HG02678 (cell line): ENCODE results near the gene FAM163A.
"Not testable (repeated sequence)": the region's sequence is repeated elsewhere in the genome, so short reads cannot be mapped to it uniquely, and the experiment has no call there.

ENCODE experiments used
- ATAC-seq: cut with Tn5 transposase; IDR thresholded peaks from one replicate; pipeline ENCODE4 v1.9.1; 2021; ENCODE audit warnings: mild to moderate bottlenecking, moderate library complexity; ENCODE audit not compliant: unreplicated experiment

Gene FAM163A

GRCh38 chr1:179831852-179832699, 89.0 kb downstream of the FAM163A start:
- ATAC-seq = no peak

- ATAC-seq = not testable (repeated sequence)
Observed at GRCh38 chr1:179836686-179837445, 93.8 kb downstream of the FAM163A start.

GRCh38 chr1:179840107-179840506, 97.0 kb downstream of the FAM163A start:
- no peak for ATAC-seq

GRCh38 chr1:179848233-179848632, 105.1 kb downstream of the FAM163A start:
- ATAC-seq = no peak

- no peak for ATAC-seq
Observed at GRCh38 chr1:179853102-179853501, 110.0 kb downstream of the FAM163A start.

GRCh38 chr1:179855831-179856230, 112.7 kb downstream of the FAM163A start:
- not testable (repeated sequence) for ATAC-seq

- ATAC-seq = no peak
Observed at GRCh38 chr1:179856296-179856695, 113.2 kb downstream of the FAM163A start.

GRCh38 chr1:179857009-179857408, 113.9 kb downstream of the FAM163A start:
- ATAC-seq = no peak

- no peak for ATAC-seq
Observed at GRCh38 chr1:179860652-179861051, 117.6 kb downstream of the FAM163A start.

- ATAC-seq = no peak
Observed at GRCh38 chr1:179865377-179865776, 122.3 kb downstream of the FAM163A start.
